GM19372 (cell line): ENCODE measurements around the gene PF4V1.
"Not testable (repeated sequence)": the region's sequence is repeated elsewhere in the genome, so short reads cannot be mapped to it uniquely, and the experiment has no call there.

ENCODE experiments used
- ATAC-seq: cut with Tn5 transposase; IDR thresholded peaks from one replicate; pipeline ENCODE4 v1.9.1; 2021; ENCODE audit warnings: mild to moderate bottlenecking, low read depth, moderate library complexity; ENCODE audit not compliant: unreplicated experiment

PF4V1 gene

GRCh38 chr4:73869130-73870055 is 16.3 kb downstream of the PF4V1 start, which contains the start of gene CXCL1:
TSS of gene CXCL1 (plus strand) at chr4:73869393. CDS start at chr4:73869471, 78 bp downstream.
- ATAC-seq, result no peak

- no peak for ATAC-seq
Observed at GRCh38 chr4:73870260-73870659, 17.2 kb downstream of the PF4V1 start.

GRCh38 chr4:73870768-73871167 is 17.7 kb downstream of the PF4V1 start:
- ATAC-seq, result no peak

GRCh38 chr4:73871511-73872310 is 18.6 kb downstream of the PF4V1 start:
- no peak for ATAC-seq

- no peak for ATAC-seq
Observed at GRCh38 chr4:73872316-73873108, 19.4 kb downstream of the PF4V1 start.

- ATAC-seq, result no peak
Observed at GRCh38 chr4:73874386-73874785, 21.3 kb downstream of the PF4V1 start.

- ATAC-seq, result no peak
Observed at GRCh38 chr4:73875401-73875800, 22.3 kb downstream of the PF4V1 start.

GRCh38 chr4:73883306-73883705 is 30.2 kb downstream of the PF4V1 start:
- no peak for ATAC-seq

- ATAC-seq, result no peak
Observed at GRCh38 chr4:73885574-73886267, 32.6 kb downstream of the PF4V1 start.

GRCh38 chr4:73891326-73891725 is 38.2 kb downstream of the PF4V1 start:
- ATAC-seq, result no peak

GRCh38 chr4:73891739-73892405 is 38.8 kb downstream of the PF4V1 start:
- ATAC-seq, result no peak

- no peak for ATAC-seq
Observed at GRCh38 chr4:73892966-73893365, 39.9 kb downstream of the PF4V1 start.

GRCh38 chr4:73894001-73894400 is 40.9 kb downstream of the PF4V1 start:
- no peak for ATAC-seq

- ATAC-seq, result no peak
Observed at GRCh38 chr4:73895201-73896175, 42.4 kb downstream of the PF4V1 start.

- ATAC-seq, result no peak
Observed at GRCh38 chr4:73896416-73896815, 43.3 kb downstream of the PF4V1 start.

GRCh38 chr4:73897380-73898136 is 44.5 kb downstream of the PF4V1 start:
- ATAC-seq, result no peak

- ATAC-seq, result not testable (repeated sequence)
Observed at GRCh38 chr4:73899338-73899737, 46.2 kb downstream of the PF4V1 start.

GRCh38 chr4:73901031-73901430 is 47.9 kb downstream of the PF4V1 start:
- no peak for ATAC-seq
